Activated T-cell treated with anti-CD3 and anti-CD28 coated beads, Interleukin-2, amount 50 U/mL, for 48 hours (primary cell): ENCODE measurements around the gene GSTT2.
A peak's percentile ranks its signal among the peaks of the same experiment; 100 is the strongest.
"Not testable (repeated sequence)": the region's sequence is repeated elsewhere in the genome, so short reads cannot be mapped to it uniquely, and the experiment has no call there.

Experiments
- DNase-seq, 2 experiments: peaks; one replicate each; pipeline ENCODE4 v3.0.0-alpha.2; 2020

The GSTT2 gene

GRCh38 chr22:23979557-23980240 is at the start of gene GSTT2:
GSTT2 (plus strand) TSS chr22:23980134.
- not testable (repeated sequence) for DNase-seq

- no peak for DNase-seq
These were observed 41.5 kb upstream of the GSTT2 start for GRCh38 chr22:23938328-23939016.

GRCh38 chr22:23939017-23939357 is 40.9 kb upstream of the GSTT2 start:
- DNase-seq: no peak

- DNase-seq: not testable (repeated sequence)
These were observed 39.8 kb upstream of the GSTT2 start for GRCh38 chr22:23940166-23940565.

GRCh38 chr22:23947391-23947790 is 32.5 kb upstream of the GSTT2 start:
- DNase-seq: not testable (repeated sequence)

- not testable (repeated sequence) for DNase-seq
These were observed 30.2 kb upstream of the GSTT2 start for GRCh38 chr22:23949764-23950163.

GRCh38 chr22:23951383-23951782 is 28.6 kb upstream of the GSTT2 start:
- DNase-seq: not testable (repeated sequence)

GRCh38 chr22:23952794-23953405 is 27.0 kb upstream of the GSTT2 start:
- DNase-seq: not testable (repeated sequence)

GRCh38 chr22:23953485-23953884 is 26.4 kb upstream of the GSTT2 start:
- DNase-seq: not testable (repeated sequence)

- not testable (repeated sequence) for DNase-seq
These were observed 25.5 kb upstream of the GSTT2 start for GRCh38 chr22:23954193-23954990.

GRCh38 chr22:23954991-23955305 is 25.0 kb upstream of the GSTT2 start:
- not testable (repeated sequence) for DNase-seq

- DNase-seq: not testable (repeated sequence)
These were observed 24.0 kb upstream of the GSTT2 start for GRCh38 chr22:23955886-23956285.

- peak; percentile 80 to 83 for DNase-seq
These were observed 23.5 kb upstream of the GSTT2 start for GRCh38 chr22:23956301-23956900.

- not testable (repeated sequence) for DNase-seq
These were observed 18.7 kb upstream of the GSTT2 start, which contains the start of gene GSTT2B for GRCh38 chr22:23961084-23961771. GSTT2B (minus strand) TSS chr22:23961195; CDS start chr22:23961131, 64 bp downstream.

GRCh38 chr22:23966094-23966493 is 13.8 kb upstream of the GSTT2 start:
- not testable (repeated sequence) for DNase-seq

GRCh38 chr22:23966568-23966967 is 13.4 kb upstream of the GSTT2 start, which contains the start of gene DDTL:
DDTL (plus strand) TSS chr22:23966888; CDS start chr22:23966915, 27 bp downstream.
- not testable (repeated sequence) for DNase-seq

GRCh38 chr22:23969071-23969470 is 10.9 kb upstream of the GSTT2 start:
- no peak for DNase-seq

GRCh38 chr22:23970201-23970641 is 9.7 kb upstream of the GSTT2 start:
- DNase-seq: no peak

GRCh38 chr22:23970816-23971486 is 9.0 kb upstream of the GSTT2 start:
- DNase-seq: no peak

- DNase-seq: not testable (repeated sequence)
These were observed 8.0 kb upstream of the GSTT2 start for GRCh38 chr22:23971927-23972326.

GRCh38 chr22:23974345-23974744 is 5.6 kb upstream of the GSTT2 start, which contains the start of gene DDT:
DDT (minus strand) TSS chr22:23974441; CDS start chr22:23974414, 27 bp downstream.
- not testable (repeated sequence) for DNase-seq
